ENCODE measurements around the gene PPM1M. TPM values are rescaled to one million over a fixed set of nuclear protein-coding genes. Genes with fewer than 3 reads are reported as not detected.

The PPM1M gene
- total RNA-seq = 10 to 100 TPM; 91.1 to 94.1 TPM

GRCh38 chr3:52245322-52246263, at the start of gene PPM1M:
Gene PPM1M (plus strand): TSS chr3:52245759. CDS start chr3:52245825, 66 bp downstream.
- ATAC-seq = peak; percentile 67
- Mint-ChIP-seq H3K9me3 (ENCODE audit: low read depth) (no peaks in the 10 kb centered on the region), H3K4me1 (peaks cover 79% of the 10 kb centered on the region), H3K27ac (peak within 1 kb of the TSS; percentile 90), H3K27me3 (no peaks in the 10 kb centered on the region), H3K4me3 (peak within 1 kb of the TSS; percentile 91), H3K36me3 (peaks cover 46% of the 10 kb centered on the region)
- peak; percentile 74 for DNase-seq
- CTCF ChIA-PET = interaction anchor here (1.2 to 13.8 kb wide), 7 partner anchors 12 to 94 kb away, joined by 4 to 176 read pairs (median 6); partner anchors contain the start of gene WDR82

GRCh38 chr3:52195823-52196331, 49.7 kb upstream of the PPM1M start:
- peaks cover 12% of the 10 kb centered on the region for H3K36me3 Mint-ChIP-seq
- CTCF ChIA-PET = interaction anchor here (1.1 kb wide), 1 partner anchor 21 kb away, joined by 3 read pairs; no protein-coding TSS in a partner anchor
- no peaks in the 10 kb centered on the region for H3K9me3 Mint-ChIP-seq (ENCODE audit: low read depth)
- H3K27me3 Mint-ChIP-seq = no peaks in the 10 kb centered on the region
- ATAC-seq (no peak), DNase-seq (no peak)
- H3K27ac Mint-ChIP-seq = no peak overlapping the region
- H3K4me3 Mint-ChIP-seq = no peak overlapping the region
- H3K4me1 Mint-ChIP-seq = peaks cover 35% of the 10 kb centered on the region

GRCh38 chr3:52196977-52197376, 48.6 kb upstream of the PPM1M start:
- Mint-ChIP-seq H3K36me3 (peaks cover 20% of the 10 kb centered on the region), H3K9me3 (ENCODE audit: low read depth) (no peaks in the 10 kb centered on the region), H3K27me3 (no peaks in the 10 kb centered on the region), H3K4me3 (no peak overlapping the region), H3K4me1 (peaks cover 45% of the 10 kb centered on the region), H3K27ac (no peak overlapping the region)
- no peak for ATAC-seq
- CTCF ChIA-PET = interaction anchor here (0.8 to 1.7 kb wide), 5 partner anchors 11 to 196 kb away, joined by 3 to 4 read pairs (median 4); no protein-coding TSS in a partner anchor
- DNase-seq = no peak

- Mint-ChIP-seq H3K4me1 (peaks cover 49% of the 10 kb centered on the region), H3K27me3 (no peaks in the 10 kb centered on the region), H3K27ac (peak overlapping the region; percentile 89), H3K9me3 (ENCODE audit: low read depth) (no peaks in the 10 kb centered on the region), H3K36me3 (peaks cover 23% of the 10 kb centered on the region), H3K4me3 (peak overlapping the region; percentile 89)
- ATAC-seq (no peak), DNase-seq (no peak)
- CTCF ChIA-PET = interaction anchor here (0.8 to 1.7 kb wide), 5 partner anchors 10 to 196 kb away, joined by 3 to 4 read pairs (median 4); no protein-coding TSS in a partner anchor
Measured at GRCh38 chr3:52197499-52197841, 48.1 kb upstream of the PPM1M start.

GRCh38 chr3:52197842-52198625, 47.5 kb upstream of the PPM1M start, which contains the start of gene ALAS1:
Gene ALAS1 (plus strand): TSS chr3:52198160. CDS start chr3:52199242, 1,082 bp downstream.
- Mint-ChIP-seq H3K9me3 (ENCODE audit: low read depth) (no peaks in the 10 kb centered on the region), H3K4me1 (peaks cover 50% of the 10 kb centered on the region), H3K36me3 (peaks cover 27% of the 10 kb centered on the region), H3K27ac (peak within 1 kb of the TSS; percentile 89), H3K4me3 (peak within 1 kb of the TSS; percentile 89), H3K27me3 (no peaks in the 10 kb centered on the region)
- peak; percentile 96 for ATAC-seq
- CTCF ChIA-PET = interaction anchor here (0.8 to 1.7 kb wide), 5 partner anchors 10 to 197 kb away, joined by 3 to 4 read pairs (median 4); no protein-coding TSS in a partner anchor
- DNase-seq = peak; percentile 95

GRCh38 chr3:52198643-52199608, 46.6 kb upstream of the PPM1M start:
- H3K4me1 Mint-ChIP-seq = peaks cover 58% of the 10 kb centered on the region
- DNase-seq (no peak), ATAC-seq (no peak)
- H3K36me3 Mint-ChIP-seq = peaks cover 34% of the 10 kb centered on the region
- no peaks in the 10 kb centered on the region for H3K27me3 Mint-ChIP-seq
- CTCF ChIA-PET = no interaction called here
- peak overlapping the region; percentile 89 for H3K27ac Mint-ChIP-seq
- H3K4me3 Mint-ChIP-seq = peak overlapping the region; percentile 89
- no peaks in the 10 kb centered on the region for H3K9me3 Mint-ChIP-seq (ENCODE audit: low read depth)

- Mint-ChIP-seq H3K9me3 (ENCODE audit: low read depth) (no peaks in the 10 kb centered on the region), H3K27ac (no peak overlapping the region), H3K27me3 (no peaks in the 10 kb centered on the region), H3K36me3 (peaks cover 55% of the 10 kb centered on the region), H3K4me1 (peaks cover 76% of the 10 kb centered on the region), H3K4me3 (no peak overlapping the region)
- DNase-seq (no peak), ATAC-seq (no peak)
- CTCF ChIA-PET = interaction anchor here (0.6 to 4.1 kb wide), 5 partner anchors 8 to 52 kb away, joined by 3 to 19 read pairs (median 3); no protein-coding TSS in a partner anchor
Measured at GRCh38 chr3:52200981-52201679, 44.4 kb upstream of the PPM1M start.

- Mint-ChIP-seq H3K4me1 (peaks cover 64% of the 10 kb centered on the region), H3K4me3 (no peak overlapping the region), H3K36me3 (peaks cover 65% of the 10 kb centered on the region), H3K27ac (peak overlapping the region; percentile 0), H3K9me3 (ENCODE audit: low read depth) (no peaks in the 10 kb centered on the region), H3K27me3 (no peaks in the 10 kb centered on the region)
- DNase-seq (no peak), ATAC-seq (no peak)
- CTCF ChIA-PET = interaction anchor here (1.1 to 4.1 kb wide), 2 partner anchors 16 to 18 kb away, joined by 5 to 19 read pairs; no protein-coding TSS in a partner anchor
Measured at GRCh38 chr3:52202384-52203077, 43.0 kb upstream of the PPM1M start.

GRCh38 chr3:52203701-52204100, 41.9 kb upstream of the PPM1M start:
- no peak overlapping the region for H3K27ac Mint-ChIP-seq
- peaks cover 76% of the 10 kb centered on the region for H3K36me3 Mint-ChIP-seq
- no peaks in the 10 kb centered on the region for H3K9me3 Mint-ChIP-seq (ENCODE audit: low read depth)
- no peak overlapping the region for H3K4me3 Mint-ChIP-seq
- H3K27me3 Mint-ChIP-seq = no peaks in the 10 kb centered on the region
- H3K4me1 Mint-ChIP-seq = peaks cover 59% of the 10 kb centered on the region
- DNase-seq = no peak
- ATAC-seq = no peak
- CTCF ChIA-PET = interaction anchor here (4.1 kb wide), 1 partner anchor 16 kb away, joined by 19 read pairs; no protein-coding TSS in a partner anchor

GRCh38 chr3:52204337-52205073, 41.1 kb upstream of the PPM1M start:
- Mint-ChIP-seq H3K4me3 (no peak overlapping the region), H3K27ac (peak overlapping the region; percentile 4), H3K4me1 (peaks cover 51% of the 10 kb centered on the region)

More at GRCh38 chr3:52204337-52205073, 41.1 kb upstream of the PPM1M start:
- Mint-ChIP-seq H3K27me3 (no peaks in the 10 kb centered on the region), H3K9me3 (ENCODE audit: low read depth) (no peaks in the 10 kb centered on the region), H3K36me3 (peaks cover 73% of the 10 kb centered on the region)
- DNase-seq (no peak), ATAC-seq (peak; percentile 42)
- CTCF ChIA-PET = interaction anchor here (1.6 to 2.6 kb wide), 3 partner anchors 13 to 18 kb away, joined by 4 to 19 read pairs (median 6); no protein-coding TSS in a partner anchor
